DOHH2 (cell line): Measurements from ENCODE around the gene GRID1.

Experiments
- H3F3A ChIP-seq: fragments of 200-600 bp; sonication (generic), shearing (Covaris generic); 2 replicates; pipeline ENCODE4 v1.6.0; 2016; ENCODE audit warnings: antibody characterized with exemption, mild to moderate bottlenecking; ENCODE audit not compliant: control insufficient read depth, insufficient read depth
- H3K27ac ChIP-seq: fragments of 200-600 bp; sonication (generic); 2 replicates; pipeline ENCODE4 v1.5.1; 2014; ENCODE audit warnings: low read depth, mild to moderate bottlenecking, low read length, moderate library complexity
- H3K27me3 ChIP-seq: fragments of 200-600 bp; sonication (generic); 2 replicates; pipeline ENCODE4 v1.6.1; 2014; ENCODE audit warnings: mild to moderate bottlenecking, low read length, mixed read lengths; ENCODE audit not compliant: control insufficient read depth
- H3K36me3 ChIP-seq: fragments of 200-600 bp; sonication (generic); 2 replicates; pipeline ENCODE4 v1.6.1; 2014; ENCODE audit warnings: mild to moderate bottlenecking, low read length, moderate library complexity, mixed read lengths; ENCODE audit not compliant: control insufficient read depth
- H3K4me1 ChIP-seq: fragments of 200-600 bp; sonication (generic); 2 replicates; pipeline ENCODE4 v1.6.1; 2014; ENCODE audit warnings: mild to moderate bottlenecking, low read length, mixed read lengths; ENCODE audit not compliant: control insufficient read depth
- H3K4me2 ChIP-seq: fragments of 200-600 bp; sonication (generic); 2 replicates; pipeline ENCODE4 v1.6.0; 2014; ENCODE audit warnings: mild to moderate bottlenecking, low read length, moderate library complexity
- H3K4me3 ChIP-seq: fragments of 200-600 bp; sonication (generic); 2 replicates; pipeline ENCODE4 v1.5.1; 2014; ENCODE audit warnings: mild to moderate bottlenecking, low read length, mixed read lengths
- H3K79me2 ChIP-seq: fragments of 200-600 bp; sonication (generic); 2 replicates; pipeline ENCODE4 v1.6.1; 2014; ENCODE audit warnings: mild to moderate bottlenecking, low read length, mixed read lengths; ENCODE audit not compliant: control insufficient read depth
- H3K9me2 ChIP-seq: fragments of 200-600 bp; sonication (generic); replicated peaks from 2 replicates; pipeline ENCODE4 v1.6.1; 2014; ENCODE audit warnings: mild to moderate bottlenecking, low read length, mixed read lengths; ENCODE audit not compliant: control insufficient read depth
- H3K9me3 ChIP-seq: fragments of 200-600 bp; sonication (generic); 2 replicates; pipeline ENCODE4 v1.6.1; 2014; ENCODE audit warnings: antibody characterized with exemption, low read length, mixed read lengths; ENCODE audit not compliant: control insufficient read depth, insufficient read depth
- H4K20me1 ChIP-seq: fragments of 200-600 bp; sonication (generic); 2 replicates; pipeline ENCODE4 v1.6.0; 2014; ENCODE audit warnings: low read depth, mild to moderate bottlenecking, antibody characterized with exemption, low read length, moderate library complexity; ENCODE audit not compliant: control insufficient read depth, insufficient read depth
- CTCF ChIP-seq: fragments of 200-600 bp; sonication (generic); IDR thresholded peaks from one replicate; pipeline ENCODE4 v1.5.1; 2014; ENCODE audit warnings: antibody characterized with exemption, mild to moderate bottlenecking, low read depth, low read length; ENCODE audit not compliant: poor library complexity, severe bottlenecking
- EZH2phosphoT487 ChIP-seq: fragments of 200-600 bp; sonication (generic); IDR thresholded peaks from 2 replicates; pipeline ENCODE4 v1.6.1; 2017; ENCODE audit warnings: borderline replicate concordance, mild to moderate bottlenecking, antibody characterized with exemption, low read length, moderate library complexity, mixed read lengths

Gene GRID1

GRCh38 chr10:85922356-85923129, 444.1 kb downstream of the GRID1 start:
- H3K79me2 ChIP-seq, result no peaks in the 10 kb centered on the region
- no peaks in the 10 kb centered on the region for H3K36me3 ChIP-seq
- no peaks in the 10 kb centered on the region for H3K9me2 ChIP-seq
- no peaks in the 10 kb centered on the region for H3K4me1 ChIP-seq
- no peak overlapping the region for H3K27ac ChIP-seq
- no peaks in the 10 kb centered on the region for H3F3A ChIP-seq
- no peak overlapping the region for H3K4me3 ChIP-seq
- peaks cover 16% of the 10 kb centered on the region for H3K27me3 ChIP-seq
- TF ChIP-seq EZH2phosphoT487 (no peak), CTCF (no peak)
- H3K9me3 ChIP-seq, result no peaks in the 10 kb centered on the region
- no peaks in the 10 kb centered on the region for H4K20me1 ChIP-seq
- H3K4me2 ChIP-seq, result no peak overlapping the region

GRCh38 chr10:85921789-85922188, 444.8 kb downstream of the GRID1 start:
- Histone ChIP-seq H3F3A (no peaks in the 10 kb centered on the region), H3K36me3 (no peaks in the 10 kb centered on the region), H4K20me1 (no peaks in the 10 kb centered on the region), H3K4me1 (no peaks in the 10 kb centered on the region), H3K9me3 (no peaks in the 10 kb centered on the region), H3K9me2 (no peaks in the 10 kb centered on the region), H3K4me3 (no peak overlapping the region), H3K27me3 (peaks cover 13% of the 10 kb centered on the region), H3K79me2 (no peaks in the 10 kb centered on the region), H3K4me2 (no peak overlapping the region), H3K27ac (no peak overlapping the region)
- TF ChIP-seq EZH2phosphoT487 (no peak), CTCF (no peak)

GRCh38 chr10:85920311-85920710, 446.3 kb downstream of the GRID1 start:
- no peak for TF ChIP-seq CTCF
- TF ChIP-seq EZH2phosphoT487, result no peak
- Histone ChIP-seq H3K79me2 (no peaks in the 10 kb centered on the region), H3K27ac (no peak overlapping the region)

More at GRCh38 chr10:85920311-85920710, 446.3 kb downstream of the GRID1 start:
- H3K36me3 ChIP-seq, result no peaks in the 10 kb centered on the region
- peaks cover 8% of the 10 kb centered on the region for H3K27me3 ChIP-seq
- no peaks in the 10 kb centered on the region for H4K20me1 ChIP-seq
- H3K9me2 ChIP-seq, result no peaks in the 10 kb centered on the region
- H3K4me2 ChIP-seq, result no peak overlapping the region
- no peaks in the 10 kb centered on the region for H3K9me3 ChIP-seq
- no peaks in the 10 kb centered on the region for H3F3A ChIP-seq
- H3K4me3 ChIP-seq, result no peak overlapping the region
- H3K4me1 ChIP-seq, result no peaks in the 10 kb centered on the region
